HG02938 (cell line): Measurements from ENCODE around the gene ACTL8.

Experiments
- ATAC-seq: cut with Tn5 transposase; IDR thresholded peaks from one replicate; pipeline ENCODE4 v1.9.1; 2021; ENCODE audit warnings: mild to moderate bottlenecking, moderate library complexity; ENCODE audit not compliant: unreplicated experiment

The ACTL8 gene

DNA sequence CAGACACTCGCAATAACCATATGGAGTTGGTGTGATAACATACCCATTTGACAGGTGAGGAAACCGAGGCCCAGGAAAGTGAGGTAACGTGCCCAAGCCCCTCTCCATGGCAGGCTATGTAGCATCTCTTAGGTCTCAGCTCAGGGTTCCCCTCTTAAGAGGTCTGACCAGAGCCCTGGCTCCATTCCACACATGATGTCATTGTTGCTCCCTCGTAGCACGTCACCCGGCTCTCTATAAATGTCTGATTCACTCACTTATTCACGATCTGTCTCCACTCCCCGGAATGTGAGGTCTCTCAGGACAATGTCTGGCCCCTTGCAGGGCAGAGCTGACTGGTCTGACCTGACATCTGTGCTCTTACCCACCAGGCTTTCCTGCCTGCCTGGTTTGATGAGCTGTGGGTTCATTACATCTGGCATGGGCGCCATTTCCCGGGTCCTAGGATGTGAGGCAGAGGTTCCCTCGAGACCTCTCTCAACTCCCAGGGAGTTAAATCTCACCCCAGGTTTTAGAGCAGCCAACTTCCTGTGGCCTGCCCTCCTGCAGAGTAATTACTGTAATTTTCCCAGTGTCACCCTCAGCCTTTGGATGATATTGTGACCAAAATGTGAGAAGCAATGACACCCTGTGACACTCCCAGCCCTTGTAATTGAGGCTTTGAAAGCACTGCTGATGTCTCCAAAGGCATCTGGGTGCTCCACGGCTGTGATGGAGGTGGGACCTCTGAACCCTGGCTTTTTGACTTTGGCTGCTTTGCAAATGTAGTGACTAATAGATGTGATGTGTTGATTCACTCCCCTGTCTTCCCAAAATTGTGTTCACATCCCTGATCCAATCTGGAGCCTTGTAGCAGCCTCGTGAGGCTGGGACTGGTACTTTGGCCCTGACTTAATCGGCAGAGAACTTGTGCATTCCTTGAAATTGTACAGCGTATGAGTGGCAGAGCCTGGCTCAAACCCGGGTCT is 10.6 kb downstream of the ACTL8 start:
- no peak for ATAC-seq

DNA sequence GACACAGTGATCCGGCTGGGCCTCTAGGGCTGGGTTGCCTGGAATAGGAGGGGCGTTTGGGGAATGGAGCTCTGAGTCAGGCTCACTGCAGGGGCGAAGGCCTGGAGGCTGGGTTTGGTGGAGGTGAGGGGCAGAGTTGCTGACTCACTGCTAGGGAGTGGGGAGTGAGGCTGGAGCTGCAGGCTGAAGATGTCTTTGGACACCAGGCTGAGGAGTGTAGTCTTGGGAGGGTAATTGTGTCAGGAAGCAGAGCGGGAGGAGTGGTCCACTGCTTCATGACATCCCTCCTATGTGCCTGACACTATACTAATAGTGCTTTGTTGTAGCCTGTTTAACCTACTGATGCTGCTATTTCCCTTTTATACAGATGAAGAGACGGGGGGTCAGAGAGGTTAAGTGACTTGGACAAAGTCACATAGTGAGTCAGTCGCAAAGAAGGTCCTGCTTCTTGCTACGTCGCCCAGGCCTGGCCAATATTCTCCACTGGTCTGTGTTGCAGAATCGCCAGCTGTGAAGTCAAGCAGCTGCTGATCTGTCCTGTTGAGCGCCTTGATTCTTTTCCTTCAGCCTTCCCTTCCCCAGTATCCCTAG is 13.6 kb downstream of the ACTL8 start:
- ATAC-seq, result no peak

DNA sequence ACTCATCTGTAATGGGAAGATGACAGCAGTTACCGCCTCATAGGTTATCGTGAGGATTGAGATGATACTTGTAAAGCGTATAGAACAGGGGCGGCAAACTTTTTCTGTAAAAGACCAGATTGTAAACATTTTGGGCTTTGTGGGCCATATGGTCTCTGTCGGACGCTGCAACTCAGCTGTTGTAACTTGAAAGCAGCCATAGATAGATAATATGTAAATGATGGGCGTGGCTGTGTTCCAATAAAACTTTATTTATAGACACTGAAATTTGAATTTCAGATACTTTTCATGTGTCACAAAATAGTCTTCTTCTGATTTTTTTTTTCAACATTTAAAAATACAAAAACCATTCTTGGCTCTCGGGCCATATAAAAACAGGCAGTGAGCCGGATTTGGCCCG is 15.8 kb downstream of the ACTL8 start:
- no peak for ATAC-seq

DNA sequence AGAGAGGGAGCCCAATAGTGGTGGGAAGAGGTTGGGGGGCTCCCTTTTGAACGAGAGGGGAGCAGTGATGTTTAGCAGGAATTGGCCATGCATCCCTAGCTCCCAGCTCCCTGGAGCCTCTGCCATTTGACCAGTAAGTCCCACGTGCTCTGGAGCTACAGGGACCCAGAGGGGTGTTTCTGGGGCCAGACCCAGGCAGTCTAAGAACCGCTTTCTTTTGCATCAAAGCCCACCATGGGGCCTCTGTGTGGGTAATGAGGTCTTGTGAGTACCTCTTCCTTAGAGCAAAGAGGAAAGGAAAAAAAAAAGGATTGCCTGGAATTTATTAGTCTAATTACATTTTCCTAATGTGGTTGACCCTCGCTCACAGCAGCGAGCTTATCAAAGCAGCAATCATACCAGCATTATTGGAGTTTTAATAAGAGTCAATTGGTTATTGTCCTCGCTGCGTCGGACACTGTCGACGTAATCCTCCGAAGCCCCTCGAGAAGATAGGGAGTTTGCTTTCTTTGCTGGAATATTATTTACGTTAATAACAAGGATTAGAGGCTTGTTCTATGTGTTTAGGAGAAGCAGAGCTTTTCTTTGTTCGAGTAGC is 17.6 kb downstream of the ACTL8 start:
- no peak for ATAC-seq

DNA sequence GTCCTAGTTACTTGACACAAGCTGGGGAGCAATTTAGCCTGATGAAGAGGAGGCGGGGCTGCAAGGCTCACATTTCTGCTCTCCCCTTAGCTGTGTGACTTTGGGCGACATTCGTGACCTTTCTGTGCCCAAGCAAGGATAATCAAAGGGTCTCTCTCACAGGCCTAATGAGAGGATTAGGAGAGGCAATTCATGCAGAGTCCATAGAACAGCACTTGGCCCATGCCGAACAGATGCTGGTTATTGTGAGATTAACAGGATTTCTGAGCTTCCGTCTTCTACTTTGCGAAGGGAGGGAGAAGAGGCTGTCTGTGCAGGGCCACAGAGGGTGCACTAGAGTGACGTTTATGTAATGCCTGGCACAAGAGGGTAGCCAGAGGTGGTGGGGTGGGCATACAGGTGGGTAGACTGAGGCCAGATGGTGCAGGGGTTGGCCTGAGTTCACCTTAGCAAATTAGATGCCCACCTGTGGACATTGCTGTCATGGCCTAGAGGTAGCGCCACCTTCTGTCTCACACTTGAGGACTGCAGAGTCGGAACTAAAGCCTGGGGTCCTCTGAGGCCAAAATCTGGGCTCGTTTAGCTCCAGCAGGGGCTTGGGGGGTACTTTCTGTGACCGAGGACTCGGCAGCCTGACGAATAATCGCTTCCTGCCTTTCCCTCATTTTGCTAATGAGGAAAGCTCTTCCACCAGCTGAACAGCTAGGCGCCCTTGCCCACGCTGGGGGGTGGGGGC is 18.6 kb downstream of the ACTL8 start:
- no peak for ATAC-seq

DNA sequence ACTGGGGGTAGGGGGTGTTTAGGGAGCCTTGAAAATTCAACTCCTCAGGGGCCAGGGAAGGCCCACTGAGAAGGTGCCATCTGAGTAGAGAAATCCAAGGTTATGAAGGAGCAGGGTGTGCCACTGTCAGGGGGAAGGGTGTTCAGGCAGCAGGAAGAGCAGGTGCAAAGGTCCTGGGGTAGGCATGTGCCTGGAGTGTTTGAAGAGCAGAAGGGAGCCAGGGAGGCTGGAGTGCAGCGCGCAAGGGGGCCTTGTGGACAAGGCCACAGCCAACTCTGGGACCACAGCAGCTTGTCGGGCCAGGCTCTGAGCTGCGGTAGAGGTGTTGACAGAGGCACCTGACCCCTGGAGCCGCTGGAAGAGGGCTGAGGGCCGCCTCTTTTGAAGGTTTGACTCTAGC is 19.3 kb downstream of the ACTL8 start:
- no peak for ATAC-seq

DNA sequence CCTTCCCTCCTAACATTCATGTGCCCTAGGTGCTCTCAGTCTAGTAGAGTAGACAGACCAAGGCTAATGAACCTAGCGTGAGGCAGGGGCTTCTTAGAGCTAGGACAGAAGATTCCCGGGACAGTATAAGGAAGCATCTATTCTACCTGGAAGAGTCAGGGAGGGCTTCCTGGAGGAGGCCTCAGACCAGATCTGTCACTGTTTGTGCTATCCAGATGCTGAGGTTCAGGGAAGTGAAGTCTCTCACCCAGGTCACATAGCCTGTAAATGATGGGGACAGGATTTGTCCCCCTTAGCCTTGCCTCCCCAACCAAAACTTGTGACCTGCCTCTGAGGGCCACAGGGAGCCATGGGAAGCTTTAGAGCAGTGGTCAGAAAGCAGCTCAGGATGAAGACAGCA is 20.7 kb downstream of the ACTL8 start:
- no peak for ATAC-seq

DNA sequence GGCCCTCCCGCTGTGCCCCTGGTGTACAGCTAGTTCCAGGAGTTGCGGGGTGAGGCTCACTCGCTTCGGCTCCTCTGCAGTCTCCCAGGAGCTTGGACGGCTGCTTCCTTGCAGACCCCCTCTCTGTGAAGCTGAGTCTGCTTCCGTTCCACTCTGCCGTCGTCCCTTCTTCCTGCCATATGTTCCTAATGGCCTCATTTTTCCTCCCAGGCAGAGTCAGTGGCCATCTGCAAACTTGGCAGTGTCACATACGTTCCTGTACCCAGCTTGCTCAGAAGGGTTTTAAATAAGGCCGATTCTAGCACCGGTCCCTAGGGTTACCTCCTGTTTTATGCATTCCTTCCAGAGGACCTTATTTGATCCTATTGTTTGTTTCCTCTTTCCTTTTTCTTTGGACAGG is 21.3 kb downstream of the ACTL8 start:
- no peak for ATAC-seq

DNA sequence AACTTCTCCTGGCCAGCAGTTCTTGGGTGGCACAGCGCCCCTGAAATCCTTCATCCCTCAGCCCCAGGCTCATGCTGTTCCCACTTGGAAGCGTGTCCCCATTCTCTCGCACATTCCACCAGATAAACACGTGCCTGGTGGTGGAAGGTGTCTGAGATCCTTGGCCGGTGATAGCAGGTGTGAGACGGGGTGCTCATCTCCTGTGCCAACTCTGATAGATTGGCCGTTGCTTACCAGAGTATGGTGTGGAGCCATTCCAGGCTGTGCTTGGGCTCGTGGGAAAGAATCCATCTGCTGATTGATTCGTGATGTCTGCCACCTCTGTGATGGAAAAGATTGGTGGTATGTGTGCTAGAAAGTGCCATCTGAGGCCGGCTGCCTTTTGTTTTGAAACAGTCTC is 22.2 kb downstream of the ACTL8 start:
- no peak for ATAC-seq

DNA sequence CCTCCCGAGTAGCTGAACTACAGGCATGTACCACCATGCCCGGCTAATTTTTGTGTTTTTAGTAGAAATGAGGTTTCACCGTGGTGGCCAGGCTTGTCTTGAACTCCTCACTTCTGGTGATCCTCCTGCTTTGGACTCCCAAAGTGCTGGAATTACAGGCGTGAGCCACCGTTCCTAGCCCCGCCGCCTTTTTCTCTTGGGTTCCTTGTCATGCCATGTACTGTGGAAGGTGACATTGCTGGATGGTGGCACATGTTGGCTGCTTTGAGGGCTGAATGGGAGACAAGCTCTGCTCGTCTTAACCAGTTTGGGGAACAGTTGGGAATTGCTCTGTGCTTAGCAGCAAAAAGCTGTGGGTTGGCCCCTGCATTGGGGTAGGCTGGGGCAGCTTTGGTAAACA is 22.7 kb downstream of the ACTL8 start:
- no peak for ATAC-seq

DNA sequence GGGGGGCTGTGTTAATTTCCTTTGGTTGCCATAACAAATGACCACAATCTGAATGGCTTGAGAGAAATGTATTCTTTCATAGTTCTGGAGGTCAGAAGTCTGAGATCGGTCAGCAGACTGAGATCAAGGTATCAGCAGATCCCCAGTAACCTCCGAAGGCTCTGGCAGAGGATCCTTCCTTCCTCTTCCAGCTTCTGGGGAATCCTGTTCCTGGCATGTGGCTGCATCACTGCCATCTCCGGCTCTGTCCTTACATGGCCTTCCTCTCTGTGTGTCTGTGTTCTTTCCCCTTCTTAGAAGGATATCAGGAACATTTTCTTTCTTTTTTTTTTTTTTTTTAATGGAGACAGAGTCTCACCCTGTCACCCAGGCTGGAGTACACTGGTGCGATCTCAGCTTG is 25.8 kb downstream of the ACTL8 start:
- no peak for ATAC-seq

DNA sequence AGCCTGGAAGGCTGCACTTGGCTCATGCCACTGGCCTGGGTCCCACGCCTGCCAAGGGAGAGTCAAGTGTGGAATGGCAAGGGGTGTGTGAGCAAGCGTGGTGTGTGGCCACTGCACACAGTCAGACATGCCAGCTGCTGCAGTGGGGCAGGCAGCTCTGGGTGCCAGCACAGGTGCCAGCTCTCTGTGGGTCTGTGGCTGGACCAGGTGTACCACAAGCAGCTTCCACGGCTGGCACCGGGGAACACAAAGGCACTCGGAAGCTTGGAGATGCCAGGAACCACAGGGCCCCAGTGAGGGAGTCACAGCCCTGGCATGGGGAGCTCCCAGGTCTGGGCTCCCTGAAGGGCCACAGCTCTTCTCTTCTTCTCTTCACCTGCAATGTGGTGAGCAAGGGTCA is 34.8 kb downstream of the ACTL8 start:
- no peak for ATAC-seq

DNA sequence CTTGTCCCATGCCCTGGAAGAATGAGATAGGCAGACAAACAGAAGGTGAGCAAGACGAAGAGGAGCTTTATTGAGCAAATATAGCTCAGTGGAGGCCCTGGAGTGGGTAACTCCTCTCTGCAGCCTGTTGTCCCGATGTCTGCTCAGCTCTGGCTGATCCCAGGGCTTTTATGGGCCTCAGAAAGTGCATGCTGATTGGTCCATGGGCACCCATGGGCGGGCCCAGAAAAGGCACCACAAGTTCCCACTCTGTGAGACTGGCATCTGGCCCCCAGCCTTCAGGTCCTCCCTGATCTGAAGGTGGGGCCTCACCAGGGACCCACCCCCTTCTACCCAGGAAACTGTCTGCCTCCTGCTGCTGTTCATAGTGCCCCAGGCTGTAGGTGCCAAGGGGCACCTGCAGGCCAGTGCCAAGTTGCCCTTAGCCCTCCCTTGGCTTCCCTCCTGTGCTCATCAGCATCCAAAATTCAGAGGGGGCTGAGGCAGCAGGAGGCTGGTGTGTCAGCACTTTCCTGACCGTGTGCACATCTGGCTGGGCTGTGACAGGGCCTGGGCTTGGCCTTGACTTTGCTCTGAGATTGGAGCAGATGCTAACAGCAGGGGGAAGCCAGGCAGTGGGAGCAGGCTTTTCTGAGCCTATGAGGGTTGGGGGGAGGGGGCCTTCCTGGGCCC is 35.4 kb downstream of the ACTL8 start:
- no peak for ATAC-seq

DNA sequence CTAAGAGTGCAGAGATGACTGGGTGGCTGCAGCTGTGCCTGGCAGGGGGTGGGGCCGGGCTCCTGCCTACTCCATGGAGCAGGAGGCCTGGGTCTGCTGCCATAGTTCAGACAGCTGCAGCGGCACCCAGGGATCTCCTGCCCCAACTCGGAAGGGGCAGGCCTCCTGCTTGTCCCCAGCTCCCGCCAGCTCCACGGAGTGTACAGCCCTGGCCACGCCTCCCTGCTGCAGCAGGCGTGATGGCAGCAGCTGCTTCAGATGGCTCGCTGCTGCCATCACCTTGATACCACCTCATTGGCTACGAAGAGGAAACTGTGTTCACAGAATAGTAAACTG is 35.9 kb downstream of the ACTL8 start:
- ATAC-seq, result no peak

DNA sequence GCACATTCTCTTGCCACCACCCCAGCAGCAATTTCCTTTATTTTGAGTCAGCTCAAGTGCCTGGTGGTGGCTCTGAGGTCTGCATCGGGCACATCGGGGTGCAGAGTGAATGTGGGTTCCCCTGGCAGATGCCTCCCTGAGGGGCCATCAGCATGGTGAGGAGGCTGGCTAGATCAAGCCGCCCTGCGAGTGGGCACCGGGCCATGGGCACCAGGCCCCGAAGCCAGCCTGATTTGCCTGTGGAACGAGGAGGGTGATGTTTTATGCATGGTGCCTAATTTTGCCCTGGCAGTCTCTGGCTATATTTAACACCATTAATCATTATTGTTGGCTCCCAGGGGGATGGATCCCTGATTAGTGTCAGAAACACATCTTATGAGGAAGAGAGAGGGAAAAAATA is 36.3 kb downstream of the ACTL8 start:
- no peak for ATAC-seq

DNA sequence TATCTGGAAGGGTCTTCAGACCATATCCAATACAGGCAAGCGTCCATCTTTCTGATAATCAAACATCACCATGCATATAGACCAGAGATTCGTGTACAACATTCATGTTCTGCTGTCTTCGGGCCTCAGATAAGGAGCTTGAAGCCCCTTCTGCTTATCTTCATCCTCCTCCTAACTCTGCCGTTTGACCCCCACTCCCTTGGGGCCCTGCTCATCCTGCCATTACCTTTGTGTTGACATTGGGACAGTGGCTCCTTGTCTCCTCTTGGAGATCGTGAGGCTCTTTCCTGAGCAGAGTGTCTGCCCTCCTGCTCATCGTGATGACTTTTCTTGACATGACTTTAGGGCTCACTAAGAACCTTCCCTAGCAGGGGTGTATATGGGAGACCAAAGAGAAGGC is 37.3 kb downstream of the ACTL8 start:
- no peak for ATAC-seq

DNA sequence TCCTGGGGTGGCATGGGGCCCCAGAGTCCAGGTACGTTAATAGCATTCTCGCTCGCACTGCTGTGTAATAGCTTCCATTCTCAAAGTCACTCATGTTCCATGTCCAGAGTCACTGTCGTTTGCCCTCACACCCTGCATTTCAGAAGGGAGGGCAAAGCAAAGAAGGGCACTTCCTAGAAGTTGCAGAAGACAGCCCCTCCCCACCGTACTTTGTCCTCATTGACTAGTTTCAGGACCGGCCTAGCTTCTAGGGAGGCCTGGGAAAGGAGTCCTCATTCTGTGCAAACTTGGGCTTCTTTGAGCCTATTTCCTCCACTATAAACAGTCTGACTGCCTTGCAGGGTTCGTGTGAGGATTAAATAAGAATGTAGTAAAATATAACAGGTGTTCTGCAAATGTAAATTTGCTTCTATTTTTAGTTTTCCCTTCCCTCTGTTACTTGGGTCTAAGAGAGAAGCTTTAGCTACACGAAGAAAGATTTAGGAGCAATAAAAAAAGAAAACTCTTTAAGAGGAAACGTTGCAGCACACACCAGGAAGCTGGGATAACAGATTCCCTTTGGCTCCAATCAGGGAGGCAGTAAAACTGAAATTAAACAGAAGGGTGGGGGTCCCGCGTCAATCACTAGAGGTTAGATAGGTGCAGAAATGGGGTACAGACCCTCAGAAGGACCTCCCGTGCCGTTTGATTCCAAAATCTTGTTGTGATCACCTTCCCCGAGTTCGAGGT is 40.1 kb downstream of the ACTL8 start:
- no peak for ATAC-seq

DNA sequence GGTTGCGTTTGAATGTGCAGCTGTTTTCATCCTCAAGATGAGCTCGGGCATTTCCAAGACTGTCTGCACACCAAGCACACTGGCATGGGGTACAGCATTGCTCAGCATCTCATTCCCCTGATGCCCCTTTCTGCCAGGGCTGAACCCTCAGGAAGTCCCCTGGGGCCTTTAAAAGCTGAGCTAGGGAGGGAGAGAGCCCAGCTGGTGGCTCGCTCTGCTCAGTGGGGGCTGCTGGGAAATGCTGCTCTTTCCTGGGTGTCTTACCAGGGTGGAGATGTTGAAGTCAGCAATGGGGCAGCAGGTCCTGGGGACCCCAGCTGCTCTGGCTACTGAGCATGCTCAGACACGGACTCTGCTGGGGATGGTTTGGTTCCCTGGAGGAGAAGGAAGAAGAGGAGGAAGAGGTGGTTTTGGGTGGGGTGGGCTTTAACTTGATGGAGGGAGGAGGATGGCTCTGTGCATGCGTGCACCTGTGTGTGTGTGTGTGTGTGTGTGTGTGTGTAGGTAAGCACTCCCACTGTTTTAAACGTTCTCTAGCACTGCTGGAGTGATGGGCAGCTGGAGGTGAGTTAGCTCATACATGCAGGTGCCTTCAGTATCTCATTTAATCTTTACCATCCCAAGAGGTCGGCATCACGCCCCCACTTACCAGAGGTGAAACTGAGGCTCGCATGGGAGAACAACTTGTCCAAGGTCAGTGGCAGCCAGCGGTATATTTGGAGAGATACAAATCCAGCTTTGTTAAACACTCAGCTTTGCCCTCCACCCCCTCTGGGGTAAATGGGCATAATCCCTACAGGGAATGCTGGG is 40.9 kb downstream of the ACTL8 start:
- ATAC-seq, result no peak

DNA sequence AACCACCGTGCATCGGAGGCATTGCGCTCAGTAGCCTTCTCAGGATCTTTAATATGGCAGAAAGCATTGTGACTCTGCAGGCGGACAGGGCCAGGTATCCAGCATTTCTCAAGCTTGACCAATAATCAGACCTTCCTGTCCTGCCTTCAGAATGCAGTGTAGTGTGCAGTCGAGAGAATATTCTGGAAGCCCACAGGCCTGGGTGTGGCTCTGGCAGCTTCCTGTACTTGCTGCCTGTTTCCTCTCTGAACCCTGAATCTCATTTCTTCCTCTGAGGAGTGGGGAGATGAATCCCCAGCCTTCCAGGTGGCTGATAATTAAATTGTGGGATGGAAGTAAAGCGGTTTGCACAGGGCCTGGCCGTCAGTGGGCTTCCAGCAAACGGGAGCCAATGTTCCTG is 42.3 kb downstream of the ACTL8 start:
- no peak for ATAC-seq

DNA sequence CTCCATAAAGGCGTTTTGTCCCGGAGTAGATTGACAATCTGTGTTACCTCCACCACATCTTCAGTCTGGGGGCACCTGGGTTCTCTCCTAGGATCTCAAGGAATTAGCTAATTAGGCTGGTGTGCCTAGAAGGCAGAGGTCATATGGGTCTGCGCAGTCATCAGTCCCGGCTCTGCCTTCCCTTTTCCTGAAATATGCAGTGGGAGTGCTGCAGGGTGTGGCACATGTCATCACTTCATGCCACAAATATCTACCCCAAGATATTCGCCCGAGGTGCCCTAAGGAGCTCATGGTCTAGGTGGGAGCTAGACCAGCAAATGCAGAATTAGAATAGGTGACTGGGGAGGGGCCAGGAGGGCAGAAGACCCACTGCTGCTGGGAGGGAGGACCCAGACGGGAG is 42.9 kb downstream of the ACTL8 start:
- ATAC-seq, result no peak
